K562 (cell line): ENCODE data around the gene MECP2. TPM values are rescaled to one million over a fixed set of nuclear protein-coding genes. Genes with fewer than 3 reads are reported as not detected.

Experiments used
- ARNT ChIP-seq, 2 experiments: fragments of 450-650 bp; IDR thresholded peaks; 2 replicates each; pipeline ENCODE4 v1.6.1; 2016; ENCODE audit warnings: mild to moderate bottlenecking in 1 of 2
- BMI1 ChIP-seq: fragments of 150-350 bp; IDR thresholded peaks from 2 replicates; pipeline ENCODE4 v1.6.1; 2014; ENCODE audit warnings: low read length
- BRD4 ChIP-seq: fragments of 200-600 bp; sonication (generic); IDR thresholded peaks from 2 replicates; pipeline ENCODE4 v1.6.1; 2017; ENCODE audit warnings: inconsistent platforms
- CBX5 ChIP-seq: IDR thresholded peaks from 2 replicates; pipeline ENCODE4 v1.6.1; 2014; ENCODE audit warnings: low read depth, borderline replicate concordance
- CUX1 ChIP-seq: fragments of 200-800 bp; sonication (Bioruptor generic); IDR thresholded peaks from 2 replicates; pipeline ENCODE4 v1.6.1; 2016; ENCODE audit warnings: missing genetic modification characterization, missing compliant biosample characterization
- DIDO1 ChIP-seq: fragments of 450-650 bp; IDR thresholded peaks from 2 replicates; pipeline ENCODE4 v1.6.1; 2016; ENCODE audit warnings: low read depth, missing biosample characterization, missing genetic modification characterization
- EHMT2 ChIP-seq: fragments of 450-650 bp; IDR thresholded peaks from 2 replicates; pipeline ENCODE4 v1.6.1; 2018; ENCODE audit warnings: antibody characterized with exemption
- HDAC2 ChIP-seq: fragments of 450-650 bp; IDR thresholded peaks from 2 replicates; pipeline ENCODE4 v1.6.1; 2016; ENCODE audit warnings: mild to moderate bottlenecking
- HLTF ChIP-seq: fragments of 450-650 bp; IDR thresholded peaks from 2 replicates; pipeline ENCODE4 v1.6.1; 2016
- ID3 ChIP-seq, 2 experiments: fragments of 250-450 bp in 1 of 2; fragments of 450-650 bp in 1 of 2; sonication (Bioruptor Pico) in 1 of 2; IDR thresholded peaks; 2 replicates each; pipeline versions ENCODE4 v1.6.1 to v1.8.0; 2016 to 2021; ENCODE audit warnings: mild to moderate bottlenecking in 2 of 2, moderate library complexity in 2 of 2, missing compliant biosample characterization in 1 of 2, missing genetic modification characterization in 1 of 2
- KAT8 ChIP-seq: fragments of 450-650 bp; IDR thresholded peaks from 2 replicates; pipeline ENCODE4 v1.6.1; 2016; ENCODE audit warnings: low read depth, mild to moderate bottlenecking
- MLLT1 ChIP-seq, 2 experiments: fragments of 450-650 bp; IDR thresholded peaks; 2 replicates each; pipeline ENCODE4 v1.6.1; 2016
- RFX1 ChIP-seq: fragments of 450-650 bp; IDR thresholded peaks from 2 replicates; pipeline ENCODE4 v1.6.1; 2016; ENCODE audit warnings: mild to moderate bottlenecking, moderate library complexity
- RUNX1 ChIP-seq: sonication (generic); IDR thresholded peaks from 2 replicates; pipeline ENCODE4 v1.6.1; 2016; ENCODE audit warnings: antibody characterized with exemption, low read depth
- TCFL5 ChIP-seq: fragments of 250-450 bp; sonication (Bioruptor Pico); conservative IDR thresholded peaks from 2 replicates; pipeline ENCODE4 v1.6.1; 2021; ENCODE audit warnings: mild to moderate bottlenecking, moderate library complexity, matching md5 sums
- WHSC1 ChIP-seq: IDR thresholded peaks from one replicate; pipeline ENCODE4 v1.6.1; 2012; ENCODE audit warnings: low read length, control low read depth, inconsistent platforms
- ZFP1 ChIP-seq: fragments of 450-650 bp; formaldehyde crosslinking; IDR thresholded peaks from 2 replicates; pipeline ENCODE4 v1.4.0; 2020; ENCODE audit warnings: mild to moderate bottlenecking, mixed read lengths
- ZNF133 ChIP-seq: fragments of 250-450 bp; sonication (Bioruptor Pico); IDR thresholded peaks from 2 replicates; pipeline ENCODE4 v1.4.0; 2020; ENCODE audit warnings: mild to moderate bottlenecking
- ZNF589 ChIP-seq: fragments of 200-800 bp; sonication (Bioruptor generic); IDR thresholded peaks from 2 replicates; pipeline ENCODE4 v1.6.1; 2016; ENCODE audit warnings: low read depth, missing genetic modification characterization, missing compliant biosample characterization
- ZNF696 ChIP-seq: fragments of 250-450 bp; sonication (Bioruptor Pico); conservative IDR thresholded peaks from 2 replicates; pipeline ENCODE4 v1.4.0; 2020; ENCODE audit warnings: mild to moderate bottlenecking, moderate library complexity
- polyA plus RNA-seq, 8 experiments: library from polyadenylated mRNA; depleted of rRNA in 4 of 8; stranded (reverse) in 5 of 8; unstranded in 3 of 8; fragments of >200 nt; fragmentation: Nextera tagmentation in 2 of 8; fragmentation: Illumina TruSeq in 1 of 8; extraction: Ambion mirVana in 2 of 8; extraction: Trizol in 1 of 8; gene quantifications; 2 replicates each; pipeline versions ENCODE4 v1.2.1 to v1.2.3, GENCODE V29; 2011 to 2014; ENCODE audit warnings: inconsistent platforms in 1 of 8, missing spikeins in 1 of 8
- total RNA-seq, 7 experiments: library from RNA; depleted of rRNA in 6 of 7; stranded (reverse); fragments of >200 nt in 6 of 7; fragmentation: Illumina TruSeq in 2 of 7; extraction: Trizol in 2 of 7; gene quantifications; 2 replicates each; pipeline versions ENCODE4 v1.2.1 to v1.2.3, GENCODE V29; 2011 to 2021; ENCODE audit warnings: low replicate concordance in 1 of 7
- TF ChIP-seq, protein P1 (sequence below): sonication (generic); formaldehyde crosslinking; IDR thresholded peaks from 2 replicates; pipeline ENCODE4 v1.8.1; 2023; ENCODE audit warnings: mild to moderate bottlenecking, missing genetic modification reagents

MECP2 gene
- total and polyA plus RNA-seq, 9 of the 15 experiments (the other 6 are each of a cell fraction or from before 2014, with no cell fraction given), result 2.1 to 50.9 (median 30.5) TPM

DNA sequence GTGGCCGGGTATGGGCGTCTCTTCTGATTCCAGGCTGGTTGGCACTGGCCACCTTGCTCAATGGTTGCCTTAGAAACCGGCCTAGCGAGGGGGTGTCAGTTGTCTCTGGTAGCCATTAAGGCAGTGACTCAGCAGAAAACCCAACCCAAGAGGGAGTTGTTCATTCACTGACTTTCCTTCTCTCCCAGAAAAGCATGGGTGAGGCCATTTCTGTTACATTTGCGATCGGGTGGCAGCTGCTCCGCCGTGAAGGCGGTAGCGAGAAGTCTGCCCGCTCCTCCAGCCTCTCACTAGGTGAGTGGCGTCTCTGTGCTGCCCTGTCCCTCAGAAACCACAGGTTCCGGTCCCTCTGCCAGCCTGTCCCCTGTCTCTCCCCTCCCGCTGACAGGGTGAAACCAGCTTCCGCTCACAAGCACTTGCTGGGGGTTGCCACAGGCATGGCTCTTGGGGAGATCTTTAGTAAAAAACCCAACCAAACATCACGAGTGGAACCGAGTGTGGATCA is 95.2 kb downstream of the MECP2 start (continued):
- TF ChIP-seq CUX1 (CRISPR knock-in tag), result peak; percentile 98
- TF ChIP-seq MLLT1 (IDR thresholded peaks at IDR 0.05), result no peak
- no peak for TF ChIP-seq RUNX1
- TF ChIP-seq HDAC2, result no peak
- no peak for TF ChIP-seq CBX5
- TF ChIP-seq WHSC1, result no peak
- 0 out of 2 replicates have a peak, but pooled peaks have one; percentile 23 for TF ChIP-seq EHMT2
- peak; percentile 74 for TF ChIP-seq TCFL5
- TF ChIP-seq DIDO1, result peak; percentile 69; the same call in 1 of the 2 replicates
- TF ChIP-seq ARNT (IDR thresholded peaks at IDR 0.05), result no peak
- TF ChIP-seq ID3 (CRISPR knock-in tag; IDR thresholded peaks at IDR 0.05), result peak; percentile 68; the same call in 1 of the 2 replicates
- TF ChIP-seq ID3 (tag; IDR thresholded peaks at IDR 0.05), result peak; percentile 99
- TF ChIP-seq HLTF, result no peak
- TF ChIP-seq RFX1, result peak; percentile 86
- peak; percentile 94 for TF ChIP-seq ZNF589 (CRISPR knock-in tag)
- peak; percentile 68; the same call in 1 of the 2 replicates for TF ChIP-seq ZFP1
- TF ChIP-seq, protein P1, sequence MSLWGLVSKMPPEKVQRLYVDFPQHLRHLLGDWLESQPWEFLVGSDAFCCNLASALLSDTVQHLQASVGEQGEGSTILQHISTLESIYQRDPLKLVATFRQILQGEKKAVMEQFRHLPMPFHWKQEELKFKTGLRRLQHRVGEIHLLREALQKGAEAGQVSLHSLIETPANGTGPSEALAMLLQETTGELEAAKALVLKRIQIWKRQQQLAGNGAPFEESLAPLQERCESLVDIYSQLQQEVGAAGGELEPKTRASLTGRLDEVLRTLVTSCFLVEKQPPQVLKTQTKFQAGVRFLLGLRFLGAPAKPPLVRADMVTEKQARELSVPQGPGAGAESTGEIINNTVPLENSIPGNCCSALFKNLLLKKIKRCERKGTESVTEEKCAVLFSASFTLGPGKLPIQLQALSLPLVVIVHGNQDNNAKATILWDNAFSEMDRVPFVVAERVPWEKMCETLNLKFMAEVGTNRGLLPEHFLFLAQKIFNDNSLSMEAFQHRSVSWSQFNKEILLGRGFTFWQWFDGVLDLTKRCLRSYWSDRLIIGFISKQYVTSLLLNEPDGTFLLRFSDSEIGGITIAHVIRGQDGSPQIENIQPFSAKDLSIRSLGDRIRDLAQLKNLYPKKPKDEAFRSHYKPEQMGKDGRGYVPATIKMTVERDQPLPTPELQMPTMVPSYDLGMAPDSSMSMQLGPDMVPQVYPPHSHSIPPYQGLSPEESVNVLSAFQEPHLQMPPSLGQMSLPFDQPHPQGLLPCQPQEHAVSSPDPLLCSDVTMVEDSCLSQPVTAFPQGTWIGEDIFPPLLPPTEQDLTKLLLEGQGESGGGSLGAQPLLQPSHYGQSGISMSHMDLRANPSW (CRISPR knock-in tag), result no peak
- peak; percentile 31; the same call in 1 of the 2 replicates for TF ChIP-seq BRD4
- TF ChIP-seq ZNF133, result 0 out of 2 replicates have a peak, but pooled peaks have one; percentile 45
- no peak for TF ChIP-seq KAT8
- TF ChIP-seq BMI1, result peak; percentile 61; the same call in 1 of the 2 replicates
- no peak for TF ChIP-seq ZNF696 (CRISPR knock-in tag)
